Measurements from ENCODE around the gene GLIPR2.
"Not testable (repeated sequence)": the region's sequence is repeated elsewhere in the genome, so short reads cannot be mapped to it uniquely, and the experiment has no call there.

GRCh38 chr9:36176496-36176895 is 40.0 kb downstream of the GLIPR2 start:
- TF ChIP-seq POLR2A (IDR thresholded peaks at IDR 0.05; ENCODE audit: low read depth, low read length); TAF1 (IDR thresholded peaks at IDR 0.05; ENCODE audit: borderline replicate concordance, low read depth, low read length): not testable (repeated sequence)

Data from GM12892 (cell line).